ENCODE data around the gene SLC52A3.
"Not testable (repeated sequence)": the region's sequence is repeated elsewhere in the genome, so short reads cannot be mapped to it uniquely, and the experiment has no call there.

Gene SLC52A3

GRCh38 chr20:768426-768978 lies at the start of gene SLC52A3:
Gene SLC52A3, minus strand, starts transcription at chr20:768500. Its CDS starts 2,726 bp downstream, at chr20:765774.
- DNase-seq (ENCODE audit: insufficient read length, low spot score) (peak; percentile 35), FAIRE-seq (no peak)

- peak; percentile 75 for DNase-seq (ENCODE audit: insufficient read length, low spot score)
- peak; percentile 20 for FAIRE-seq
Observed at GRCh38 chr20:815914-816606, 47.8 kb upstream of the SLC52A3 start.

GRCh38 chr20:815226-815625 lies 46.9 kb upstream of the SLC52A3 start:
- FAIRE-seq: no peak
- DNase-seq (ENCODE audit: insufficient read length, low spot score): no peak

- no peak for FAIRE-seq
Observed at GRCh38 chr20:813390-813789, 45.1 kb upstream of the SLC52A3 start.

GRCh38 chr20:812435-812814 lies 44.1 kb upstream of the SLC52A3 start:
- not testable (repeated sequence) for FAIRE-seq; DNase-seq (ENCODE audit: insufficient read length, low spot score)

More at GRCh38 chr20:813390-813789, 45.1 kb upstream of the SLC52A3 start:
- DNase-seq (ENCODE audit: insufficient read length, low spot score): no peak

- not testable (repeated sequence) for DNase-seq (ENCODE audit: insufficient read length, low spot score); FAIRE-seq
Observed at GRCh38 chr20:811776-812434, 43.6 kb upstream of the SLC52A3 start.

- DNase-seq (ENCODE audit: insufficient read length, low spot score) (no peak), FAIRE-seq (no peak)
Observed at GRCh38 chr20:805713-806112, 37.4 kb upstream of the SLC52A3 start.

GRCh38 chr20:801678-802077 lies 33.4 kb upstream of the SLC52A3 start:
- FAIRE-seq (no peak), DNase-seq (ENCODE audit: insufficient read length, low spot score) (no peak)

- not testable (repeated sequence) for FAIRE-seq; DNase-seq (ENCODE audit: insufficient read length, low spot score)
Observed at GRCh38 chr20:800026-800425, 31.7 kb upstream of the SLC52A3 start.

- DNase-seq (ENCODE audit: insufficient read length, low spot score); FAIRE-seq: not testable (repeated sequence)
Observed at GRCh38 chr20:798746-799145, 30.4 kb upstream of the SLC52A3 start.

- FAIRE-seq: no peak
- DNase-seq (ENCODE audit: insufficient read length, low spot score): no peak
Observed at GRCh38 chr20:796921-797320, 28.6 kb upstream of the SLC52A3 start.

GRCh38 chr20:792248-792647 lies 23.9 kb upstream of the SLC52A3 start:
- DNase-seq (ENCODE audit: insufficient read length, low spot score): no peak
- FAIRE-seq: no peak

GRCh38 chr20:791056-791455 lies 22.8 kb upstream of the SLC52A3 start:
- FAIRE-seq (no peak), DNase-seq (ENCODE audit: insufficient read length, low spot score) (no peak)

GRCh38 chr20:787825-788224 lies 19.5 kb upstream of the SLC52A3 start:
- DNase-seq (ENCODE audit: insufficient read length, low spot score) (no peak), FAIRE-seq (no peak)

GRCh38 chr20:779771-780170 lies 11.5 kb upstream of the SLC52A3 start:
- DNase-seq (ENCODE audit: insufficient read length, low spot score) (no peak), FAIRE-seq (no peak)

GRCh38 chr20:776165-776564 lies 7.9 kb upstream of the SLC52A3 start:
- DNase-seq (ENCODE audit: insufficient read length, low spot score) (no peak), FAIRE-seq (no peak)

- FAIRE-seq (no peak), DNase-seq (ENCODE audit: insufficient read length, low spot score) (no peak)
Observed at GRCh38 chr20:775679-776135, 7.4 kb upstream of the SLC52A3 start.

- DNase-seq (ENCODE audit: insufficient read length, low spot score): no peak
- FAIRE-seq: no peak
Observed at GRCh38 chr20:774660-775057, 6.4 kb upstream of the SLC52A3 start.

- FAIRE-seq (no peak), DNase-seq (ENCODE audit: insufficient read length, low spot score) (no peak)
Observed at GRCh38 chr20:774016-774659, 5.8 kb upstream of the SLC52A3 start.

GRCh38 chr20:772806-773205 lies 4.5 kb upstream of the SLC52A3 start:
- FAIRE-seq (no peak), DNase-seq (ENCODE audit: insufficient read length, low spot score) (no peak)

GRCh38 chr20:771741-772464 lies 3.6 kb upstream of the SLC52A3 start:
- DNase-seq (ENCODE audit: insufficient read length, low spot score) (no peak), FAIRE-seq (no peak)
